HepG2 (cell line): ENCODE results near the gene CLPTM1L. TPM values are rescaled to one million over a fixed set of nuclear protein-coding genes. Genes with fewer than 3 reads are reported as not detected.

Source experiments
- ATAC-seq: fragments of 200-7000 bp; cut with Tn5 transposase; 3 replicates; pipeline ENCODE4 v1.9.1; 2020; ENCODE audit warnings: mild to moderate bottlenecking, moderate library complexity
- BruUV-seq: library from RNA; stranded (reverse); fragments of 400-500 nt; replicated peaks from 2 replicates; lab custom pipeline; 2021; lab: Mats Ljungman, UMichigan
- CTCF ChIA-PET: fragments of 300-600 bp; formaldehyde crosslinking; extraction: SDS; loops from one replicate; lab custom pipeline; 2021; ENCODE audit warnings: low total read pairs, inconsistent platforms, low intra/inter-chr PET ratio; lab: Yijun Ruan, JAX
- POLR2A ChIA-PET: fragments of 350-600 bp; sonication (Branson Sonifier 250); formaldehyde crosslinking; loops from one replicate; lab custom pipeline; 2020; ENCODE audit warnings: antibody characterized with exemption, inconsistent platforms; lab: Yijun Ruan, JAX
- DNase-seq: peaks from one replicate; pipeline ENCODE4 v3.0.0-alpha.2; 2015; ENCODE audit warnings: low spot score
- FAIRE-seq: peaks from 3 replicates; lab custom pipeline; 2011; peaks lifted over from hg19 to GRCh38; lab: Jason Lieb, UNC
- H2AFZ ChIP-seq: one replicate; pipeline ENCODE4 v1.6.1; 2011; ENCODE audit warnings: low read length, inconsistent platforms
- H3K27ac ChIP-seq: fragments of 300-600 bp; 3 replicates; pipeline ENCODE4 v1.8.0; 2011; ENCODE audit warnings: mixed run types, mild to moderate bottlenecking, mixed read lengths, low read length, inconsistent platforms; ENCODE audit not compliant: insufficient read depth; ENCODE audit errors: extremely low read length
- H3K27me3 ChIP-seq, 2 experiments: fragments of 200-600 bp in 1 of 2; 2 replicates in 1 of 2; 3 replicates in 1 of 2; pipeline versions ENCODE4 v1.6.0 to v1.8.0; 2011; ENCODE audit warnings: low read length in 2 of 2, mild to moderate bottlenecking in 2 of 2, moderate library complexity in 2 of 2, inconsistent platforms in 1 of 2; ENCODE audit not compliant: insufficient read depth in 2 of 2, control insufficient read depth in 1 of 2
- H3K36me3 ChIP-seq, 2 experiments: fragments of 200-600 bp in 1 of 2; replicated peaks in 1 of 2; 2 replicates in 1 of 2; 3 replicates in 1 of 2; pipeline versions ENCODE4 v1.5.1 to v1.8.0; 2011; ENCODE audit warnings: low read length in 2 of 2, inconsistent platforms in 1 of 2; ENCODE audit not compliant: insufficient read depth in 2 of 2, control insufficient read depth in 1 of 2
- H3K4me1 ChIP-seq: 2 replicates; pipeline ENCODE4 v1.5.1; 2012; ENCODE audit warnings: low read length, inconsistent platforms; ENCODE audit not compliant: insufficient read depth
- H3K4me2 ChIP-seq: 2 replicates; pipeline ENCODE4 v1.6.0; 2011; ENCODE audit warnings: low read depth, low read length, inconsistent platforms
- H3K4me3 ChIP-seq, 3 experiments: fragments of 200-600 bp in 1 of 3; sonication (generic), shearing (Covaris generic) in 1 of 3; replicated peaks in 1 of 3; 2 replicates each; pipeline ENCODE4 v1.5.1; 2011 to 2016; ENCODE audit warnings: low read length in 3 of 3, inconsistent platforms in 2 of 3, low read depth in 2 of 3, mild to moderate bottlenecking in 2 of 3, control low read depth in 1 of 3, mixed read lengths in 1 of 3; ENCODE audit not compliant: insufficient read depth in 1 of 3
- H3K79me2 ChIP-seq: one replicate; pipeline ENCODE4 v1.6.1; 2011; ENCODE audit warnings: low read length, inconsistent platforms; ENCODE audit not compliant: insufficient read depth
- H3K9ac ChIP-seq: 2 replicates; pipeline ENCODE4 v1.6.0; 2011; ENCODE audit warnings: mild to moderate bottlenecking, low read depth, low read length, inconsistent platforms; ENCODE audit not compliant: insufficient read depth
- H3K9me3 ChIP-seq: 2 replicates; pipeline ENCODE4 v1.5.1; 2012; ENCODE audit warnings: mild to moderate bottlenecking, low read length
- H4K20me1 ChIP-seq: 2 replicates; pipeline ENCODE4 v1.6.0; 2011; ENCODE audit warnings: inconsistent platforms, mild to moderate bottlenecking, low read length, moderate library complexity; ENCODE audit not compliant: insufficient read depth
- DR1 ChIP-seq: sonication (generic); formaldehyde crosslinking; IDR thresholded peaks from 2 replicates; pipeline ENCODE4 v1.8.0; 2021; ENCODE audit warnings: mild to moderate bottlenecking, missing genetic modification reagents, inconsistent platforms
- HIVEP1 ChIP-seq: sonication (generic); formaldehyde crosslinking; IDR thresholded peaks from 2 replicates; pipeline ENCODE4 v1.4.0; 2020; ENCODE audit warnings: mild to moderate bottlenecking, missing genetic modification reagents
- IRF2 ChIP-seq: IDR thresholded peaks from 2 replicates; pipeline ENCODE4 v1.6.1; 2018; ENCODE audit warnings: missing genetic modification reagents, missing compliant biosample characterization
- MIXL1 ChIP-seq: IDR thresholded peaks from 2 replicates; pipeline ENCODE4 v1.6.1; 2016
- PCBP2 ChIP-seq: fragments of 200-400 bp; formaldehyde crosslinking; optimal IDR thresholded peaks from 2 replicates; pipeline ENCODE3; 2018; ENCODE audit warnings: low read length, low read depth; ENCODE audit not compliant: poor library complexity, severe bottlenecking
- SETDB1 ChIP-seq: sonication (generic); formaldehyde crosslinking; IDR thresholded peaks from 2 replicates; pipeline ENCODE4 v1.5.1; 2020; ENCODE audit warnings: missing genetic modification reagents, mild to moderate bottlenecking, borderline replicate concordance
- ZMAT5 ChIP-seq: sonication (generic); formaldehyde crosslinking; IDR thresholded peaks from 2 replicates; pipeline ENCODE4 v1.5.0; 2020; ENCODE audit warnings: mild to moderate bottlenecking, low read depth, missing genetic modification reagents, borderline replicate concordance
- ZNF282 ChIP-seq: fragments of 450-650 bp; IDR thresholded peaks from 2 replicates; pipeline ENCODE4 v1.6.1; 2018; ENCODE audit not compliant: partially characterized antibody
- ZNF354B ChIP-seq: sonication (generic); formaldehyde crosslinking; IDR thresholded peaks from 2 replicates; pipeline ENCODE4 v1.8.0; 2022; ENCODE audit warnings: mild to moderate bottlenecking, missing genetic modification reagents
- ZNF775 ChIP-seq: sonication (generic); formaldehyde crosslinking; IDR thresholded peaks from 2 replicates; pipeline ENCODE4 v1.4.0; 2020; ENCODE audit warnings: missing genetic modification reagents, mild to moderate bottlenecking, moderate library complexity, borderline replicate concordance
- ZSCAN20 ChIP-seq: sonication (generic); formaldehyde crosslinking; IDR thresholded peaks from 2 replicates; pipeline ENCODE4 v1.4.0; 2020; ENCODE audit warnings: missing genetic modification reagents, mild to moderate bottlenecking, borderline replicate concordance
- WGBS: methylation state at CpG from one replicate; pipeline ENCODE4 v1.1.6; 2017; ENCODE audit warnings: low lambda C conversion rate; 5-methylcytosine and 5-hydroxymethylcytosine counted together
- in situ Hi-C: cut with HindIII; loops from 2 replicates; pipeline ENCODE4 v1.10.0; 2017; ENCODE audit warnings: low pct_unique_long_range_greater_than_20kb; ENCODE audit not compliant: extremely low pct_ligation_motif_present
- intact Hi-C: fragments of 100-400 bp; cut with micrococcal nuclease; formaldehyde crosslinking; loops from one replicate; pipeline ENCODE4 v1.10.0; 2022; ENCODE audit not compliant: unreplicated experiment
- polyA plus RNA-seq, 8 experiments: library from polyadenylated mRNA; depleted of rRNA in 3 of 8; stranded (reverse) in 7 of 8; unstranded in 1 of 8; fragments of >200 nt; fragmentation: Illumina TruSeq in 4 of 8; extraction: Trizol in 4 of 8; gene quantifications; 2 replicates each; pipeline versions ENCODE4 v1.2.1 to v1.2.3, GENCODE V29; 2011 to 2016; ENCODE audit warnings: low read depth in 4 of 8, missing spikeins in 1 of 8, mixed read lengths in 1 of 8; ENCODE audit not compliant: insufficient read depth in 1 of 8
- total RNA-seq, 5 experiments: library from RNA; depleted of rRNA; stranded (reverse); fragments of >200 nt; fragmentation: Illumina TruSeq; extraction: Trizol; gene quantifications; 2 replicates each; pipeline ENCODE4 v1.2.3, GENCODE V29; 2016; ENCODE audit warnings: low read depth in 1 of 5
- TF ChIP-seq, protein P1 (sequence below): sonication (generic); formaldehyde crosslinking; IDR thresholded peaks from 2 replicates; pipeline ENCODE4 v1.4.0; 2020; ENCODE audit warnings: missing genetic modification reagents

The CLPTM1L gene
- total and polyA plus RNA-seq, 2 of the 13 experiments (the other 11 are each of a cell fraction or from before 2014, with no cell fraction given): 80.3 to 124 TPM

GRCh38 chr5:1383344-1383743 is 38.4 kb upstream of the CLPTM1L start:
- no peak for FAIRE-seq
- no peaks in the 10 kb centered on the region for H3K9me3 ChIP-seq
- peaks cover 17% of the 10 kb centered on the region for H3K4me1 ChIP-seq
- WGBS: 37% methylated on average over 14 of the region's 17 CpGs
- no peak for ATAC-seq
- no peaks in the 10 kb centered on the region for H3K36me3 ChIP-seq
- CTCF ChIA-PET: no interaction called here
- no peaks in the 10 kb centered on the region; the same call in 1 of the 2 replicates for H4K20me1 ChIP-seq
- peaks cover 19 to 90% of the 10 kb centered on the region in 2 experiments for H3K27me3 ChIP-seq
- POLR2A ChIA-PET: no interaction called here
- DNase-seq: no peak
- intact Hi-C loops (no loop called here), in situ Hi-C loops (loop anchor here (10.0 kb wide), 1 partner anchor 261 kb away; no protein-coding TSS in a partner anchor)
- H3K27ac ChIP-seq: no peak overlapping the region
- no peak overlapping the region for H3K4me2 ChIP-seq
- no TSS peak for BruUV-seq
- TF ChIP-seq SETDB1 (no peak), ZNF282 (no peak), MIXL1 (CRISPR knock-in tag) (no peak), HIVEP1 (CRISPR knock-in tag) (no peak), DR1 (CRISPR knock-in tag) (no peak), ZNF775 (no peak), ZSCAN20 (no peak), ZMAT5 (CRISPR knock-in tag) (no peak), PCBP2 (no peak), ZNF354B (CRISPR knock-in tag) (no peak), IRF2 (CRISPR knock-in tag) (no peak)
- TF ChIP-seq, protein P1, sequence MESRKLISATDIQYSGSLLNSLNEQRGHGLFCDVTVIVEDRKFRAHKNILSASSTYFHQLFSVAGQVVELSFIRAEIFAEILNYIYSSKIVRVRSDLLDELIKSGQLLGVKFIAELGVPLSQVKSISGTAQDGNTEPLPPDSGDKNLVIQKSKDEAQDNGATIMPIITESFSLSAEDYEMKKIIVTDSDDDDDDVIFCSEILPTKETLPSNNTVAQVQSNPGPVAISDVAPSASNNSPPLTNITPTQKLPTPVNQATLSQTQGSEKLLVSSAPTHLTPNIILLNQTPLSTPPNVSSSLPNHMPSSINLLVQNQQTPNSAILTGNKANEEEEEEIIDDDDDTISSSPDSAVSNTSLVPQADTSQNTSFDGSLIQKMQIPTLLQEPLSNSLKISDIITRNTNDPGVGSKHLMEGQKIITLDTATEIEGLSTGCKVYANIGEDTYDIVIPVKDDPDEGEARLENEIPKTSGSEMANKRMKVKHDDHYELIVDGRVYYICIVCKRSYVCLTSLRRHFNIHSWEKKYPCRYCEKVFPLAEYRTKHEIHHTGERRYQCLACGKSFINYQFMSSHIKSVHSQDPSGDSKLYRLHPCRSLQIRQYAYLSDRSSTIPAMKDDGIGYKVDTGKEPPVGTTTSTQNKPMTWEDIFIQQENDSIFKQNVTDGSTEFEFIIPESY (CRISPR knock-in tag): no peak
- H3K4me3 ChIP-seq: no peak overlapping the region
- no peak overlapping the region for H2AFZ ChIP-seq
- H3K79me2 ChIP-seq: no peaks in the 10 kb centered on the region
- no peak overlapping the region for H3K9ac ChIP-seq
